Stimulated activated CD4-positive, alpha-beta T cell treated with anti-CD3 and anti-CD28 coated beads, Interleukin-12 subunit alpha, Interleukin-12 subunit beta, amount 100 ng/mL, for 4 hours (primary cell): ENCODE measurements around the gene TUBB.
"Not testable (repeated sequence)": the region's sequence is repeated elsewhere in the genome, so short reads cannot be mapped to it uniquely, and the experiment has no call there.

Source experiments
- DNase-seq: peaks from one replicate; pipeline ENCODE4 v3.0.0-alpha.2; 2020

The TUBB gene

GRCh38 chr6:30719356-30719755 lies 796 bp upstream of the TUBB start:
- DNase-seq: no peak

- DNase-seq: peak; percentile 63
Measured at GRCh38 chr6:30720738-30721197, 616 bp downstream of the TUBB start.

DNA sequence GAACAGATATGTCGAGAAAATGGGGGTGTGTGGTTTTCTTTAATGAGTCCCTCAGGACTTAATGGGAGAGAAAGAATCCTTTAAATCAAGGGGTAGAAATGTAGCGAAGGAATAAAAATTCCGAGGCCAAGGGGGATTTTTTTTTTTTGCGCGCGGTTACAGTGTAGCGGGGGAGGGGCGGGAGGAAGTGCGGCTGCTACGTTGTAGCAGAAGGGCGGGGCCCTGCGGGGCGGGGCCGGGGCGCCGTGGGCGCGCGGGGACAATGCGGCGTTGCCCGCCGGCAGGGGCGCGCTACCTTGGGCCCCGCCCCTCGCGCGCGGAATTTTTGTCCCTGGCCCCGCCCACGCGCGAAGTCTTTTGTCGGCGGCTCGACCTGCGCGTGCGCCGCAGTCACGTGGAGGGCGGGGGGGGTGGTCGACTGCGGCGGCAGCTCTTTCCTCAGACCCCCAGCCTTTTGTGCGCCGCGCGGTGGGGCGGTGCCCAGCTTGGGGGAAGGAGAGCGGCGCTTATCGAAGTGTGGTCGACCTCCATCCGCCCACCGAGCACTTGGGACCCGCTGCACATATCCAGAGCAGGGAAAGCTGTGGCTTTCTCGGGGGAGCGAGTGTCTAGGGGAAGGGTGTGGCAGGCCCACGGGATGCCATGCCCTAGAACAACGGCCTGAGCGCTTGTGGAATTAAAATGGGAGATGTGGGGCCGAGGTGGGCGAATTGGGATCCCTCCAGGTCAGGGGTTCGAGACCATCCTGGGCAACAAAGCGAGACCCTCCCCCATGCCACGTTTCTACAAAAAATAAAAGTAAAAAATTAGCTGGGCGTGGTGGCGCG lies 1.3 kb downstream of the TUBB start:
- peak; percentile 98 for DNase-seq

GRCh38 chr6:30722025-30722279 lies 1.8 kb downstream of the TUBB start:
- not testable (repeated sequence) for DNase-seq

- DNase-seq: peak; percentile 82
Measured at GRCh38 chr6:30722280-30723112, 2.3 kb downstream of the TUBB start.

GRCh38 chr6:30723159-30723842 lies 3.1 kb downstream of the TUBB start:
- DNase-seq: not testable (repeated sequence)

DNA sequence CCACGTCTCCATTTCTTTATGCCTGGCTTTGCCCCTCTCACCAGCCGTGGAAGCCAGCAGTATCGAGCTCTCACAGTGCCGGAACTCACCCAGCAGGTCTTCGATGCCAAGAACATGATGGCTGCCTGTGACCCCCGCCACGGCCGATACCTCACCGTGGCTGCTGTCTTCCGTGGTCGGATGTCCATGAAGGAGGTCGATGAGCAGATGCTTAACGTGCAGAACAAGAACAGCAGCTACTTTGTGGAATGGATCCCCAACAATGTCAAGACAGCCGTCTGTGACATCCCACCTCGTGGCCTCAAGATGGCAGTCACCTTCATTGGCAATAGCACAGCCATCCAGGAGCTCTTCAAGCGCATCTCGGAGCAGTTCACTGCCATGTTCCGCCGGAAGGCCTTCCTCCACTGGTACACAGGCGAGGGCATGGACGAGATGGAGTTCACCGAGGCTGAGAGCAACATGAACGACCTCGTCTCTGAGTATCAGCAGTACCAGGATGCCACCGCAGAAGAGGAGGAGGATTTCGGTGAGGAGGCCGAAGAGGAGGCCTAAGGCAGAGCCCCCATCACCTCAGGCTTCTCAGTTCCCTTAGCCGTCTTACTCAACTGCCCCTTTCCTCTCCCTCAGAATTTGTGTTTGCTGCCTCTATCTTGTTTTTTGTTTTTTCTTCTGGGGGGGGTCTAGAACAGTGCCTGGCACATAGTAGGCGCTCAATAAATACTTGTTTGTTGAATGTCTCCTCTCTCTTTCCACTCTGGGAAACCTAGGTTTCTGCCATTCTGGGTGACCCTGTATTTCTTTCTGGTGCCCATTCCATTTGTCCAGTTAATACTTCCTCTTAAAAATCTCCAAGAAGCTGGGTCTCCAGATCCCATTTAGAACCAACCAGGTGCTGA lies 3.9 kb downstream of the TUBB start:
- DNase-seq: not testable (repeated sequence)

DNA sequence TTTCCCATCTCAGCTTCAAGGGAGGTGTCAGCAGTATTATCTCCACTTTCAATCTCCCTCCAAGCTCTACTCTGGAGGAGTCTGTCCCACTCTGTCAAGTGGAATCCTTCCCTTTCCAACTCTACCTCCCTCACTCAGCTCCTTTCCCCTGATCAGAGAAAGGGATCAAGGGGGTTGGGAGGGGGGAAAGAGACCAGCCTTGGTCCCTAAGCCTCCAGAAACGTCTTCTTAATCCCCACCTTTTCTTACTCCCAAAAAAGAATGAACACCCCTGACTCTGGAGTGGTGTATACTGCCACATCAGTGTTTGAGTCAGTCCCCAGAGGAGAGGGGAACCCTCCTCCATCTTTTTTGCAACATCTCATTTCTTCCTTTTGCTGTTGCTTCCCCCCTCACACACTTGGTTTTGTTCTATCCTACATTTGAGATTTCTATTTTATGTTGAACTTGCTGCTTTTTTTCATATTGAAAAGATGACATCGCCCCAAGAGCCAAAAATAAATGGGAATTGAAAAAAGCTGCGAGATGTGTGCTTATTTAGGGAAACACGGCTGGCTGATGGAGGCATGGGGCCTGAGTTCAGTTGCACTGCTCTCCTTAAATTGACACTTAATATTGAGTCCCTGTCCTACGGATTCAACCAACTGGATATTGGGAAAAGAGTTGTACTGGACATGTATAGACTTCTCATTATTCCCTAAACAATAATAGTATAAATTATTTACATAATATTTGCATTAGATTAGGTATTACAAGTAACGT lies 4.9 kb downstream of the TUBB start:
- no peak for DNase-seq

DNA sequence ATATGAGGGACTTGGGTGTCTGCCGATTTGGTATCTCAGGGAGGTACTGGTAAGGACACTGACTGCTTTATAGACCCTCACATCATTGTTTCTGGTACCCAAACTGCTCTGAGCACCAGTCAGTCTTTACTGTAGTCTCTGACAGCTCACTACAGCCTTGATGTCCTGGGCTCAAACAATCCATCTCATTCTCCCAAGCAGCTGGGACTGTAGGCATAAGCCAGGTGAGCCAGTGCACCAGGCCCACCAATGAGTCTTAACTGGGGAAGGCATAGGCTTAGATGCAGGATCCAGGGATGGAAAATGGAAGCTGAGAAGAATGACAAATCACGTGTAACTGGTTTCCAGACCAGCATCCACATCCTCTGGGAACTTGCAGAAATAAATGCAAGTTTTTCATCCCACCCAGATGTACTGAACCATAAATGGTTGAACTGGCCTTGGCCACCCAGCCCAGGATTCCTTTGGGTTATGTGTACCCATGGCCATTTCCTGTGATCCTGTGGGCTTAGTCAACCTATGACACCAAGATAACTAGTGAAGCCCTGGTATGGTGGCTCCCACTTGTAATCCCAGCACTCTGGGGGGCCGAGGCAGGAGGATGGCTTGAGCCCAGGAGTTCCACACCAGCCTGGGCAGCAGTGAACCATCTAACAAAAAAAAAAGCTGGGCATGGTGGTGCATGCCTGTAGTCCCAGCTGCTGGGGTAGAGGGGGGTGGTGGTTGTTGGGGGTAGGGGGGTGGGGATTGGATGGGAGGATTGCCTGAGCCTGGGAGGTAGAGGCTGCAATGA lies 5.8 kb downstream of the TUBB start:
- no peak for DNase-seq

DNA sequence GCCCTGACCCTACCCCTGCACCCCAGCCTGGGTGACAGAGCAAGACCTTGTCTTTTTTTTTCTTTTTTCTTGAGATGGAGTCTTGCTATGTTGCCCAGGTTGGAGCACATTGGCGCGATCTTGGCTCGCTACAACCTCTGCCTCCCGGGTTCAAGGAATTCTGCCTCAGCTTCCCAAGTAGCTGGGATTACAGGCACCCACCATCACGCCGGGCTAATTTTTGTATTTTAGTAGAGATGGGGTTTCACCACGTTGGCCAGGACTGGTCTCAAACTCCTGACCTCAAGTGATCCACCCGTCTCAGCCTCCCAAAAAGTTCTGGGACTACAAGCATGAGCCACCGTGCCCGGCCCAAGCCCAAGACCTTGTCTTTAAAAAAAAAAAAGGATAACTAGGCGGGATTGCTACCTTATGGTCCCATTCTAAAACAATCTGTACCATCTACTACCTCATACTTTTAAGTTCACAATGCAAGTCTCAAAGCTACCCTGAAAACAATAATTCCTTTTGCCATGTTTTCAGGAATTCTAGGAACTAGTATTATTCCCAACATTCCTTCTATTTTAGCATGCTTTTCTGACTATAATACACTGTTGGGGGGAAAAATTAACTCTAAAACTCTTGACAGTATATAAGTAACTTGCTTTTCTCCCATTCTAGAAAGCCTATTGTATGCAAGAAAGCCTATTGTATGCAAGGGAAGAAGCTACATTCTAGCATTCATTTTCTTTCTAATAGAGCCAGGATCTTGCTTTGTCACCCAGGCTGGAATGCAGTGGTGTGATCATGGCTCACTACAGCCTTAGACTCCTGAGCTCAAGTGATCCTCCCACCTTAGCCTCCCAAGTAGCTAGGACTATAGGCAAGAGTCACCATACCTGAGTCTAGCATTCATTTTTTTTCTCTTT lies 6.6 kb downstream of the TUBB start:
- DNase-seq: no peak

DNA sequence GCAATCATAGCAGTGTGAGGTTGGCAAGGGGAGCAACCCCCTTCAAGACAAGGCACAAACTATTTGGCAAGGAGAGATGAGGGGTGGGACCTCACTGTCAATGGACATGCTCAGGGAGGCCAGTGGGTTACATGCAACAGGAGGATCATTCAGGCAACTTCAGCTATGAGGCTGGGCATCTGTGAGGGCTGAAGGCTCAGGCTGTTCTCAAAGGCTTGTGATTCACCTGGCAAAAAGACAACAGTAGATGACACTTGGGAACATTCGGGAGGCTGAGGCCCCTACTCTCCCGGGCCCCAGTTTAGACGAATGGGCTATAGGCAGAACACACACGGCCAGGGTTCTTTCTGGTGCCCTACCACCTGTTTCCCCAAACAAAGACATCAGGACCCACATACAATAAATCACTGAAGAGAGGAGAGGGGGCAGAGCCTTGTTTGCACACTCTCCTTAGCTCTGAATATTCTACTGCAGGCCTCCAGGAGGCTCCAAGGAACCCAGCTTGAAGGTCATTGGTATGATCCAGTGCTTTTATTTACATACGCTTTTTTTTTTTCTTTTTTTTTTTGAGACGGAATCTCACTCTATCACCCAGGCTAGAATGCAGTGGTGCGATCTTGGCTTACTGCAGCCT lies 7.9 kb downstream of the TUBB start:
- DNase-seq: no peak

DNA sequence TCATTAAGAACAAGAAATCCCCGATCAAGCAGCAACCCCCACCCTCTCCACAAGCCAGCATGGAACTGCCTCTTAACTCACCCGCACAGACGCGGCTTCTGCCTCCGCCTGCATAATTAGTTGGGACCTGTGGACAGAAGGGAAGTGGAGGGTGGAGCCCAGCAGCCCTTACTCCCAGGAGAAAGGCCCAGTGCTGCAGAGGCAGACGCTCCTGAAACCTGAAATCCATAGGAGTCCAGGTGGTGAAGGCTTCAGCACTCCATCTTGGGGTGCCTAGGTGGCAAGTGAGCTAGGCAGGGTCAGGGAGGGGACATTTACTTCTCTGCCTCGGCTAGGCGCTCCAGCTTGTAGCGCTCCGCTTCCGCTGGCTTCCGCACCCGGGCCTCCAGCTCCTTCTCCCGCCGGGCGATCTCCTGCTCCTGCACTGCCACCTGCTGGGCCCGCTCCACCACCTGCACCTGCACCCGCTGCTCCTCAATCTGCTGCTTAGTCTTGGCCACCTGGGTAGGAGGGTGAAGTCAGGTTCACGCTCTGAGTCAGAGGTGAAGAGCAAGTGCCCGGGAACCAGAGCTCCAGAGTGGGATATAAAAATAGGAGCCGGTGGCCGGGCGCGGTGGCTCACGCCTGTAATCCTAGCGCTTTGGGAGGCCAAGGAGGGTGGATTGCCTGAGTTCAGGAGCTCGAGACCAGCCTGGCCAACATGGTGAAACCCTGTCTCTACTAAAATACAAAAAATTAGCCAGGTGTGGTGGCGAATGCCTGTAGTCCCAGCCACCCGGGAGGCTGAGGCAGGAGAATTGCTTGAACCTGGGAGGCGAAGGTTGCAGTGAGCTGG lies 10.7 kb downstream of the TUBB start:
- DNase-seq: peak; percentile 83

- no peak for DNase-seq
Measured at GRCh38 chr6:30732237-30732943, 12.2 kb downstream of the TUBB start.

DNA sequence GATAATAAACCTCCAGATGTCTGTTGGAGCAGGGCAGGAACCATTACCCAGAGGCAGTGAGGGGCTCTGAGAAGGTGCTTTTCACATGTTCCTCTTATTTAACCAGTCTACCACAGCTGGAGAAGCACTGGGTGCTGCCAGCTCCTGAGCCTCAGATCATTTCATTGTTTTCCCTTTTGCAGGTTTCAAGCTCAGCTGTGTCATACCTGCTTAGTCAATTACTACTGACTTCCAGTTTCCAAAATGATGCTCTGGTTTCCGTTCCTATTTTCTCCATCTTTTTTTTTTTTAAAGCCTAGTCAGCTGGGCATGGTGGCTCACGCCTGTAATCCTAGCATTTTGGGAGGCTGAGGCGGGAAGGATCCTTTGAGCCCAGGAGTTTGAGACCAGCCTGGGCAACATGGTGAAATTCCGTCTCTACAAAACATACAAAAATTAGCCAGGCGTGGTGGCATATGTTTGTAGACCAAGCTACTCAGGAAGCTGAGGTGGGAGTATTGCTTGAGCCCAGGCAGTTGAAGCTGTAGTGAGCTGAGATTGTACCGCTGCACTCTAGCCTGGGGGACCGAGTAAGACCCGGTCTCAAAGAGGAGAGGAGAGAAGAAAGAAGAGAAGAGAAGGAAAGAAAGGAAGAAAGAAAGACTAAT lies 15.6 kb downstream of the TUBB start:
- no peak for DNase-seq

DNA sequence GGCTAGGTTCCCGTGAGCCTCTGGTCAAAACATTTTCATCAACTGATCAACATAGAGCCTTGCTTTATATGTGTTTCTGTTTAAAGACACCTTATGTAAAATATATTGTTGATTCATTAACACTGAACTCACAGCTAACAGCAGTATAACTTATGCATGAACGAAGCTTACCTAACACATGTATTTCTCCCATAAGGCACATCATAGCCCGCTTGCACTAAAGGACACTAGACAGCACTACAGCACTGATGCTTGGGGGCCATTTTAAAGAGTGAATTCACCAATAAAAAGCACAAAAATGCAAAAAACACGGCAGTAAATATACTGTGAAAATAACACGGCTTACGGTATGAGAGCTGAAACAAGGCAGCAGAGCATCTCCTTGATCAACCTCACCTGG lies 18.4 kb downstream of the TUBB start:
- no peak for DNase-seq

DNA sequence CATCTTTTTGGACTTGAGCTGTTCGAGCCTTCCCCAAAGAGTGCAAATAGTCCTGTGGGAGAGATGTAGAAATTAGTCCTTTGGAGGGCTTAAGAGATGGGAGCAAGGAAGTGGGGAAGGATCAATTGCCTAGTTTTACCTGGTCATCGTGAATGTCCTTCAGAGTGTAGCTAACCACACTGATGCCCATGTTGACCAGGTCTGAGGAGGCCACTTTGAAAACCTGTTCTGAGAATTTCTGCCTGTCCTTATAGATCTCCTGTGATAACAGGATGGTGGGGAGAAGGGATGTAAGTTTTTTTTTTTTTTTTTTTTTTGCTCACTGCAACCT lies 20.4 kb downstream of the TUBB start:
- DNase-seq: no peak

DNA sequence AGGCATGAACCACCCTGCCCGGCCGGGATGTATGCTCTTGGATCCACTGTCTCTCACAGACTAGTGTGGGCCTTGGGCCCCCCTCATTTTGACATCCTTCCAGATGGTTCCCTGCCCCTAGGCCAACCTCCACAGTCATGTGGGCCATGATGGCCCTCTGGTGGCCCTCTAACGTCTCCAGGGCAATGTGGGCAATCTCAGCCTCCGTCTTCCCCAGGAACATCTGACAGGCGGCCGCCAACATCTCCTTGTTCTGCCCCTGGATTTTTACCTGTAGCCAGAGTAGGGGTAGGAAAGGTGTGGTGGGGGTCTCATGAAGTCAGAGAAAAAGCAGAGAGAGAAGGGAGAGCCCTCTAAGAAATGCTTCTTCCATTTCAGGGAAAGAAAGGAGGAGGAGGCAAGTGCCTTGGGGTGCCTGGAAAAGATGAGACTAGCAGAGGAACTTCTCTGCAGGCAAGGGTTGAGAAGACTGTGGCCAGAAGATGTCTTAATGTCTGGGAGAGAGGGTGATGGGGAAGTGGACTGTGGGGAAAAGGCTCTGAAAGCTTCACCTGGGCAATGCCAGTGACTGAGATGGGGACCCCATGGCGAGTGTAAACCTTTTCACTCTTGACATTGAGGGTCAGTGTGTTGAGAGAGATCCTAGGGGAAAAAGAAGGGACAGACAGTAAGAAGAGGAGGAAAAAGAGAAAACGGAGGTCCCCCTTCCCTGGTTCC lies 21.1 kb downstream of the TUBB start:
- DNase-seq: peak; percentile 43
